Bronchial epithelial cell (primary cell): ENCODE data around the gene DDX49. TPM values are rescaled to one million over a fixed set of nuclear protein-coding genes. Genes with fewer than 3 reads are reported as not detected.
A peak's percentile ranks its signal among the peaks of the same experiment; 100 is the strongest.

Experiments used
- DNase-seq: peaks from one replicate; pipeline ENCODE4 v3.0.0-alpha.2; 2010; ENCODE audit warnings: low read depth
- FAIRE-seq: peaks from 2 replicates; lab custom pipeline; 2011; peaks lifted over from hg19 to GRCh38; lab: Jason Lieb, UNC
- H3K27me3 ChIP-seq: 2 replicates; pipeline ENCODE4 v1.5.1; 2011; ENCODE audit warnings: low read length; ENCODE audit not compliant: control insufficient read depth, insufficient read depth
- H3K36me3 ChIP-seq: 2 replicates; pipeline ENCODE4 v1.5.1; 2011; ENCODE audit warnings: low read length; ENCODE audit not compliant: control insufficient read depth, insufficient read depth
- H3K4me3 ChIP-seq: 2 replicates; pipeline ENCODE4 v1.5.1; 2011; ENCODE audit warnings: mild to moderate bottlenecking, low read depth, low read length, control low read depth
- CTCF ChIP-seq: IDR thresholded peaks from 2 replicates; pipeline ENCODE4 v1.5.1; 2011; ENCODE audit warnings: mild to moderate bottlenecking, moderate library complexity, low read length, control low read depth, inconsistent platforms; ENCODE audit not compliant: insufficient read depth, severe bottlenecking
- total RNA-seq: library from RNA; depleted of rRNA; stranded (reverse); fragments of >200 nt; gene quantifications from 2 replicates; pipeline ENCODE4 v1.2.1, GENCODE V29; 2014

DDX49 gene
- total RNA-seq, 1 donor from 2014 or later: 76.1 TPM

GRCh38 chr19:18933297-18933696 lies 13.8 kb downstream of the DDX49 start:
- no peak for TF ChIP-seq CTCF
- Histone ChIP-seq H3K4me3 (no peak overlapping the region), H3K36me3 (peaks cover 30% of the 10 kb centered on the region), H3K27me3 (no peaks in the 10 kb centered on the region)
- no peak for FAIRE-seq
- no peak for DNase-seq

GRCh38 chr19:18939163-18939562 lies 19.6 kb downstream of the DDX49 start:
- DNase-seq (no peak), FAIRE-seq (no peak)
- Histone ChIP-seq H3K4me3 (peak overlapping the region; percentile 93), H3K36me3 (peaks cover 14% of the 10 kb centered on the region), H3K27me3 (no peaks in the 10 kb centered on the region)
- no peak for TF ChIP-seq CTCF

GRCh38 chr19:18939922-18940768 lies 20.6 kb downstream of the DDX49 start:
- H3K36me3 ChIP-seq: peaks cover 12% of the 10 kb centered on the region
- peak overlapping the region; percentile 93 for H3K4me3 ChIP-seq
- FAIRE-seq (no peak), DNase-seq (peak; percentile 61)
- H3K27me3 ChIP-seq: no peaks in the 10 kb centered on the region
- peak; percentile 4 for TF ChIP-seq CTCF

GRCh38 chr19:18940769-18941627 lies 21.5 kb downstream of the DDX49 start, which contains the start of gene HOMER3:
Gene HOMER3, minus strand, starts transcription at chr19:18941217. Its CDS starts 2,235 bp downstream, at chr19:18938982.
- FAIRE-seq (no peak), DNase-seq (no peak)
- peak within 1 kb of the TSS; percentile 93 for H3K4me3 ChIP-seq
- H3K27me3 ChIP-seq: no peaks in the 10 kb centered on the region
- peak; percentile 24 for TF ChIP-seq CTCF
- H3K36me3 ChIP-seq: peaks cover 12% of the 10 kb centered on the region

- Histone ChIP-seq H3K4me3 (peak overlapping the region; percentile 22), H3K36me3 (peaks cover 12% of the 10 kb centered on the region), H3K27me3 (no peaks in the 10 kb centered on the region)
- no peak for TF ChIP-seq CTCF
- FAIRE-seq (no peak), DNase-seq (no peak)
Observed at GRCh38 chr19:18941628-18942354, 22.3 kb downstream of the DDX49 start.
